A673 (cell line): ENCODE results near the gene LRRC3B. TPM values are rescaled to one million over a fixed set of nuclear protein-coding genes. Genes with fewer than 3 reads are reported as not detected.

Source experiments
- BruUV-seq: library from RNA; stranded (reverse); fragments of 400-500 nt; replicated peaks from 2 replicates; lab custom pipeline; 2021; lab: Mats Ljungman, UMichigan
- CTCF ChIA-PET: fragments of 300-600 bp; sonication (Branson Sonifier 250); formaldehyde crosslinking; loops from one replicate; lab custom pipeline; 2022; ENCODE audit warnings: antibody characterized with exemption; lab: Charles Lee
- POLR2A ChIA-PET: fragments of 300-600 bp; sonication (Branson Sonifier 250); formaldehyde crosslinking; loops from one replicate; lab custom pipeline; 2022; ENCODE audit warnings: antibody characterized with exemption; ENCODE audit not compliant: low non-redundant PET; lab: Charles Lee
- DNase-seq: peaks from one replicate; pipeline ENCODE4 v3.0.0-alpha.2; 2015; ENCODE audit warnings: low spot score
- H3K27ac ChIP-seq: fragments of 200-600 bp; sonication (generic); 2 replicates; pipeline ENCODE4 v1.5.1; 2016; ENCODE audit warnings: mixed run types, low read depth, mild to moderate bottlenecking, mixed read lengths, antibody characterized with exemption, low read length; ENCODE audit not compliant: poor library complexity, severe bottlenecking
- H3K27me3 ChIP-seq: fragments of 200-600 bp; sonication (generic); replicated peaks from 2 replicates; pipeline ENCODE4 v1.6.1; 2017; ENCODE audit warnings: mixed run types, low read depth, mild to moderate bottlenecking, mixed read lengths, antibody characterized with exemption, low read length; ENCODE audit not compliant: insufficient read depth, poor library complexity
- H3K36me3 ChIP-seq: fragments of 200-600 bp; sonication (generic); 2 replicates; pipeline ENCODE4 v1.6.1; 2016; ENCODE audit warnings: mixed run types, mild to moderate bottlenecking, mixed read lengths, antibody characterized with exemption, low read length; ENCODE audit not compliant: insufficient read depth, poor library complexity, severe bottlenecking
- H3K4me1 ChIP-seq: fragments of 200-600 bp; sonication (generic); 2 replicates; pipeline ENCODE4 v1.6.1; 2017; ENCODE audit warnings: mixed run types, mild to moderate bottlenecking, mixed read lengths, antibody characterized with exemption, low read length; ENCODE audit not compliant: insufficient read depth, poor library complexity, severe bottlenecking
- H3K4me3 ChIP-seq: fragments of 200-600 bp; sonication (generic); 2 replicates; pipeline ENCODE4 v1.5.1; 2016; ENCODE audit warnings: low read depth, mixed run types, mild to moderate bottlenecking, mixed read lengths, low read length; ENCODE audit not compliant: poor library complexity, severe bottlenecking
- H3K9me3 ChIP-seq: fragments of 200-600 bp; sonication (generic); 2 replicates; pipeline ENCODE4 v1.6.1; 2016; ENCODE audit warnings: mixed run types, low read depth, mild to moderate bottlenecking, mixed read lengths, antibody characterized with exemption, low read length; ENCODE audit not compliant: poor library complexity, severe bottlenecking
- EZH2 ChIP-seq: fragments of 200-600 bp; sonication (generic); IDR thresholded peaks from 2 replicates; pipeline ENCODE4 v1.6.1; 2017; ENCODE audit warnings: borderline replicate concordance, low read depth, mild to moderate bottlenecking, mixed read lengths, antibody characterized with exemption, low read length; ENCODE audit not compliant: poor library complexity, severe bottlenecking
- intact Hi-C: fragments of 100-400 bp; cut with micrococcal nuclease; formaldehyde crosslinking; loops from one replicate; pipeline ENCODE4 v1.10.0; 2022; ENCODE audit not compliant: unreplicated experiment
- total RNA-seq: library from RNA; stranded (reverse); gene quantifications from 2 replicates; pipeline ENCODE4 v1.2.3, GENCODE V29; 2021
- TF ChIP-seq, protein P1 (sequence below): fragments of 300-800, 200-600 bp; sonication (generic); conservative IDR thresholded peaks from 2 replicates; pipeline ENCODE4 v1.5.1; 2017; ENCODE audit warnings: low read depth, mild to moderate bottlenecking, antibody characterized with exemption, low read length, moderate library complexity, mixed read lengths

Gene LRRC3B
- total RNA-seq, 1 experiment from 2014 or later = not detected

GRCh38 chr3:26628915-26629314 is 6.3 kb downstream of the LRRC3B start:
- no peak for DNase-seq
- no peak overlapping the region for H3K27ac ChIP-seq
- peaks cover 5% of the 10 kb centered on the region for H3K27me3 ChIP-seq
- H3K9me3 ChIP-seq = no peaks in the 10 kb centered on the region
- ChIA-PET CTCF (no interaction called here), POLR2A (no interaction called here)
- BruUV-seq = no TSS peak
- no peaks in the 10 kb centered on the region for H3K4me1 ChIP-seq
- H3K36me3 ChIP-seq = no peaks in the 10 kb centered on the region
- no peak for TF ChIP-seq EZH2
- TF ChIP-seq, protein P1, sequence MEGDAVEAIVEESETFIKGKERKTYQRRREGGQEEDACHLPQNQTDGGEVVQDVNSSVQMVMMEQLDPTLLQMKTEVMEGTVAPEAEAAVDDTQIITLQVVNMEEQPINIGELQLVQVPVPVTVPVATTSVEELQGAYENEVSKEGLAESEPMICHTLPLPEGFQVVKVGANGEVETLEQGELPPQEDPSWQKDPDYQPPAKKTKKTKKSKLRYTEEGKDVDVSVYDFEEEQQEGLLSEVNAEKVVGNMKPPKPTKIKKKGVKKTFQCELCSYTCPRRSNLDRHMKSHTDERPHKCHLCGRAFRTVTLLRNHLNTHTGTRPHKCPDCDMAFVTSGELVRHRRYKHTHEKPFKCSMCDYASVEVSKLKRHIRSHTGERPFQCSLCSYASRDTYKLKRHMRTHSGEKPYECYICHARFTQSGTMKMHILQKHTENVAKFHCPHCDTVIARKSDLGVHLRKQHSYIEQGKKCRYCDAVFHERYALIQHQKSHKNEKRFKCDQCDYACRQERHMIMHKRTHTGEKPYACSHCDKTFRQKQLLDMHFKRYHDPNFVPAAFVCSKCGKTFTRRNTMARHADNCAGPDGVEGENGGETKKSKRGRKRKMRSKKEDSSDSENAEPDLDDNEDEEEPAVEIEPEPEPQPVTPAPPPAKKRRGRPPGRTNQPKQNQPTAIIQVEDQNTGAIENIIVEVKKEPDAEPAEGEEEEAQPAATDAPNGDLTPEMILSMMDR = no peak
- H3K4me3 ChIP-seq = no peak overlapping the region
- intact Hi-C loops = no loop called here

- Histone ChIP-seq H3K27ac (no peak overlapping the region), H3K36me3 (no peaks in the 10 kb centered on the region), H3K4me3 (no peak overlapping the region), H3K4me1 (no peaks in the 10 kb centered on the region), H3K9me3 (no peaks in the 10 kb centered on the region), H3K27me3 (no peaks in the 10 kb centered on the region)
- ChIA-PET POLR2A (no interaction called here), CTCF (no interaction called here)
- no TSS peak for BruUV-seq
- no peak for DNase-seq
- no peak for TF ChIP-seq EZH2
- TF ChIP-seq, protein P1 = no peak
- intact Hi-C loops = no loop called here
Observed at GRCh38 chr3:26630669-26631389, 8.3 kb downstream of the LRRC3B start.

- BruUV-seq = no TSS peak
- Histone ChIP-seq H3K9me3 (no peaks in the 10 kb centered on the region), H3K4me1 (no peaks in the 10 kb centered on the region), H3K27ac (no peak overlapping the region), H3K4me3 (no peak overlapping the region), H3K36me3 (no peaks in the 10 kb centered on the region), H3K27me3 (no peaks in the 10 kb centered on the region)
- intact Hi-C loops = no loop called here
- CTCF ChIA-PET = no interaction called here
- POLR2A ChIA-PET = no interaction called here
- DNase-seq = no peak
- TF ChIP-seq EZH2 = no peak
- TF ChIP-seq, protein P1 = no peak
Observed at GRCh38 chr3:26631390-26631738, 8.8 kb downstream of the LRRC3B start.
